ENCODE measurements around the gene FAM118A. TPM values are rescaled to one million over a fixed set of nuclear protein-coding genes. Genes with fewer than 3 reads are reported as not detected.

Gene FAM118A
- total and polyA plus RNA-seq, 9 of the 15 experiments (the other 6 are each of a cell fraction or from before 2014, with no cell fraction given), result 17.0 to 223 (median 59.4) TPM

DNA sequence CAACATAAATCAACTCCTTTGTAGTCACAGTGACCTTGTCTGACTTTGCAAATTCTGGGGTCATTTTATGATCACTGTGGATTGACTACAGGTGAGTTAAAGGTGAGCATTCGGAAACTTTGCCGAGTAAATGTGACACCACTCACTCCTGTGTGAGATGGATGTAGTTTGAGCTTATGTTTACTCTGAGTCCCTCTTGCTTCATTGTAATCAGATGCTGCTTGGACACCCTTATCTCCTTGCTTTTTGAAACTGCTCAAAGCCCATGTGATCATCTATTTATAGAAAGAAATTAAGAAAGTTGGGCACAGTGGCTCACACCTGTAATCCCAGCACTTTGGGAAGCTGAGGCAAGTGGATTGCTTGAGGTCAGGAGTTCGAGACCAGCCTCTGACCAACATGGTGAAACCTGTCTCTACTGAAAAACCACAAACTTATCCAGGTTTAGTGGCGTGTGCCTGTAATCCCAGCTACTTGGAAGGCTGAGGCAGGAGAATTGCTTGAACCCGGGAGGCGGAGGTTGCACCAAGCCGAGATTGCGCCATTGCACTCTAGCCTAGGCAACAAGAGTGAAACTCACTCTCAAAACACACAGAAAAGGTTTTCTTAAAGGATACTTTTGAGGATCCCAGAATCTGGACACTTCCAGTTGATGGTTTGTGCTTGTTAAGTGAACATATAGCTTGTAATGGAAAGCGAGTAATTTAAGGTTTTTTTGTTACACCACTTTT lies 7.2 kb downstream of the FAM118A start:
- no peak overlapping the region for H3K4me2 ChIP-seq (ENCODE audit: insufficient read depth, low read length)
- peaks cover 98% of the 10 kb centered on the region for H3K79me2 ChIP-seq (ENCODE audit: control insufficient read depth, insufficient read depth, low read length)
- H3K27me3 ChIP-seq (ENCODE audit: control insufficient read depth in 2 of 2, insufficient read depth in 2 of 2, low read length in 2 of 2), result no peaks in the 10 kb centered on the region
- H3K9ac ChIP-seq (ENCODE audit: insufficient read depth in 1 of 2, low read depth in 2 of 2, low read length in 2 of 2), result no peak overlapping the region
- intact Hi-C loops (cut with micrococcal nuclease) (no loop called here), in situ Hi-C loops (cut with MboI) (no loop called here)
- TF ChIP-seq, protein P1, sequence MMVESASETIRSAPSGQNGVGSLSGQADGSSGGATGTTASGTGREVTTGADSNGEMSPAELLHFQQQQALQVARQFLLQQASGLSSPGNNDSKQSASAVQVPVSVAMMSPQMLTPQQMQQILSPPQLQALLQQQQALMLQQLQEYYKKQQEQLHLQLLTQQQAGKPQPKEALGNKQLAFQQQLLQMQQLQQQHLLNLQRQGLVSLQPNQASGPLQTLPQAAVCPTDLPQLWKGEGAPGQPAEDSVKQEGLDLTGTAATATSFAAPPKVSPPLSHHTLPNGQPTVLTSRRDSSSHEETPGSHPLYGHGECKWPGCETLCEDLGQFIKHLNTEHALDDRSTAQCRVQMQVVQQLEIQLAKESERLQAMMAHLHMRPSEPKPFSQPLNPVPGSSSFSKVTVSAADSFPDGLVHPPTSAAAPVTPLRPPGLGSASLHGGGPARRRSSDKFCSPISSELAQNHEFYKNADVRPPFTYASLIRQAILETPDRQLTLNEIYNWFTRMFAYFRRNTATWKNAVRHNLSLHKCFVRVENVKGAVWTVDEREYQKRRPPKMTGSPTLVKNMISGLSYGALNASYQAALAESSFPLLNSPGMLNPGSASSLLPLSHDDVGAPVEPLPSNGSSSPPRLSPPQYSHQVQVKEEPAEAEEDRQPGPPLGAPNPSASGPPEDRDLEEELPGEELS (CRISPR knock-in tag; IDR thresholded peaks at IDR 0.05; ENCODE audit: borderline replicate concordance), result no peak
- TF ChIP-seq MEF2D (tag; conservative IDR thresholded peaks at IDR 0.05; ENCODE audit: low read depth) (peak; percentile 72), CEBPB (tag; IDR thresholded peaks at IDR 0.05) (peak; percentile 50; the same call in 1 of the 2 replicates), CXXC5 (CRISPR knock-in tag; IDR thresholded peaks at IDR 0.05) (no peak)
- no peak for DNase-seq (ENCODE audit: extremely low read depth in 1 of 4, low spot score in 3 of 4)
- no peaks in the 10 kb centered on the region for H3K9me3 ChIP-seq (replicated peaks; ENCODE audit: control insufficient read depth, insufficient read depth, low read depth, low read length)
- H3K4me3 ChIP-seq, result no peak overlapping the region
- no peak for FAIRE-seq
- peaks cover 51% of the 10 kb centered on the region for H3K36me3 ChIP-seq (ENCODE audit: control insufficient read depth, insufficient read depth, low read length)
- ATAC-seq, result no peak
- H3K4me1 ChIP-seq (replicated peaks in 1 of 2; ENCODE audit: control insufficient read depth in 2 of 2, insufficient read depth in 2 of 2, low read length in 2 of 2), result peaks cover 20 to 65% of the 10 kb centered on the region in 2 experiments
- BruUV-seq (replicated peaks), result no TSS peak
- WGBS (ENCODE audit: insufficient coverage, low coverage, missing lambda C conversion rate), result 74% methylated on average over 9 of the region's 9 CpGs
- H4K20me1 ChIP-seq (replicated peaks; ENCODE audit: control insufficient read depth, insufficient read depth, low read length), result peaks cover 25% of the 10 kb centered on the region; the same call in 1 of the 2 replicates
- ChIA-PET POLR2A (no interaction called here), CTCF (ENCODE audit: low intra/inter-chr PET ratio) (no interaction called here)
- H3K27ac ChIP-seq (ENCODE audit: extremely low read depth, low read depth, low read length), result no peak overlapping the region
- no peak overlapping the region for H2AFZ ChIP-seq (ENCODE audit: low read depth, low read length)
- peaks cover 7% of the 10 kb centered on the region for H3K9me1 ChIP-seq (ENCODE audit: control insufficient read depth, insufficient read depth, low read length)

All from K562 (cell line).